ENCODE measurements around the gene UBN2.
A peak's percentile ranks its signal among the peaks of the same experiment; 100 is the strongest.

The UBN2 gene

GRCh38 chr7:139339025-139339424 is 108.0 kb downstream of the UBN2 start:
- no peak for DNase-seq (ENCODE audit: low read depth in 1 of 2, low spot score in 1 of 2)
- Histone ChIP-seq H3K27ac (replicated peaks) (peak overlapping the region; percentile 99), H3K27me3 (ENCODE audit: insufficient read depth, poor library complexity, severe bottlenecking) (no peaks in the 10 kb centered on the region), H3K4me3 (replicated peaks; ENCODE audit: insufficient read depth, low read length) (no peak overlapping the region)
- TF ChIP-seq SPI1 (IDR thresholded peaks at IDR 0.05; ENCODE audit: borderline replicate concordance, low read depth): no peak

- Histone ChIP-seq H3K27ac (replicated peaks) (peak overlapping the region; percentile 99), H3K4me3 (replicated peaks; ENCODE audit: insufficient read depth, low read length) (peak overlapping the region; percentile 75), H3K27me3 (ENCODE audit: insufficient read depth, poor library complexity, severe bottlenecking) (no peaks in the 10 kb centered on the region)
- DNase-seq (ENCODE audit: low read depth in 1 of 2, low spot score in 1 of 2): no peak
- TF ChIP-seq REST (IDR thresholded peaks at IDR 0.05; ENCODE audit: insufficient replicate concordance, low read depth) (no peak), CTCF (IDR thresholded peaks at IDR 0.05; ENCODE audit: insufficient read depth, low read length) (no peak), POLR2AphosphoS5 (IDR thresholded peaks at IDR 0.05; ENCODE audit: low read depth) (no peak), GABPA (IDR thresholded peaks at IDR 0.05; ENCODE audit: low read depth) (no peak), SPI1 (IDR thresholded peaks at IDR 0.05; ENCODE audit: borderline replicate concordance, low read depth) (no peak)
These were observed 108.6 kb downstream of the UBN2 start for GRCh38 chr7:139339698-139340036.

GRCh38 chr7:139340037-139340807 is 109.2 kb downstream of the UBN2 start:
- TF ChIP-seq REST (IDR thresholded peaks at IDR 0.05; ENCODE audit: insufficient replicate concordance, low read depth) (no peak), CTCF (IDR thresholded peaks at IDR 0.05; ENCODE audit: insufficient read depth, low read length) (peak; percentile 50), POLR2AphosphoS5 (IDR thresholded peaks at IDR 0.05; ENCODE audit: low read depth) (0 out of 2 replicates have a peak, but pooled peaks have one; percentile 24), SPI1 (IDR thresholded peaks at IDR 0.05; ENCODE audit: borderline replicate concordance, low read depth) (peak; percentile 25; the same call in 1 of the 2 replicates), GABPA (IDR thresholded peaks at IDR 0.05; ENCODE audit: low read depth) (peak; percentile 97)
- H3K27me3 ChIP-seq (ENCODE audit: insufficient read depth, poor library complexity, severe bottlenecking): no peaks in the 10 kb centered on the region
- peak; percentile 99 for DNase-seq (ENCODE audit: low read depth in 1 of 2, low spot score in 1 of 2)
- peak overlapping the region; percentile 75 for H3K4me3 ChIP-seq (replicated peaks; ENCODE audit: insufficient read depth, low read length)
- peak overlapping the region; percentile 99 for H3K27ac ChIP-seq (replicated peaks)

- no peak for DNase-seq (ENCODE audit: low read depth in 1 of 2, low spot score in 1 of 2)
- H3K27ac ChIP-seq (replicated peaks): peak overlapping the region; percentile 99
- TF ChIP-seq CTCF (IDR thresholded peaks at IDR 0.05; ENCODE audit: insufficient read depth, low read length) (no peak), POLR2AphosphoS5 (IDR thresholded peaks at IDR 0.05; ENCODE audit: low read depth) (no peak), GABPA (IDR thresholded peaks at IDR 0.05; ENCODE audit: low read depth) (0 out of 2 replicates have a peak, but pooled peaks have one; percentile 20)
- no peaks in the 10 kb centered on the region for H3K27me3 ChIP-seq (ENCODE audit: insufficient read depth, poor library complexity, severe bottlenecking)
- H3K4me3 ChIP-seq (replicated peaks; ENCODE audit: insufficient read depth, low read length): peak overlapping the region; percentile 75
These were observed 109.7 kb downstream of the UBN2 start for GRCh38 chr7:139340808-139341057.

Data from HL-60 (cell line).